ENCODE data around the gene MAPK7. TPM values are rescaled to one million over a fixed set of nuclear protein-coding genes. Genes with fewer than 3 reads are reported as not detected.

Gene MAPK7
- total RNA-seq, 4 donors from 2014 or later = 35.0 to 60.7 (median 46.5) TPM

GRCh38 chr17:19362277-19363113, 15.8 kb upstream of the MAPK7 start, which contains the start of gene B9D1:
Gene B9D1 (minus strand): TSS chr17:19362723. CDS start chr17:19362569, 154 bp downstream.
- peak in 1 of 2 donors; percentile 55 for TF ChIP-seq POLR2A (IDR thresholded peaks at IDR 0.05)
- TF ChIP-seq, protein P1, sequence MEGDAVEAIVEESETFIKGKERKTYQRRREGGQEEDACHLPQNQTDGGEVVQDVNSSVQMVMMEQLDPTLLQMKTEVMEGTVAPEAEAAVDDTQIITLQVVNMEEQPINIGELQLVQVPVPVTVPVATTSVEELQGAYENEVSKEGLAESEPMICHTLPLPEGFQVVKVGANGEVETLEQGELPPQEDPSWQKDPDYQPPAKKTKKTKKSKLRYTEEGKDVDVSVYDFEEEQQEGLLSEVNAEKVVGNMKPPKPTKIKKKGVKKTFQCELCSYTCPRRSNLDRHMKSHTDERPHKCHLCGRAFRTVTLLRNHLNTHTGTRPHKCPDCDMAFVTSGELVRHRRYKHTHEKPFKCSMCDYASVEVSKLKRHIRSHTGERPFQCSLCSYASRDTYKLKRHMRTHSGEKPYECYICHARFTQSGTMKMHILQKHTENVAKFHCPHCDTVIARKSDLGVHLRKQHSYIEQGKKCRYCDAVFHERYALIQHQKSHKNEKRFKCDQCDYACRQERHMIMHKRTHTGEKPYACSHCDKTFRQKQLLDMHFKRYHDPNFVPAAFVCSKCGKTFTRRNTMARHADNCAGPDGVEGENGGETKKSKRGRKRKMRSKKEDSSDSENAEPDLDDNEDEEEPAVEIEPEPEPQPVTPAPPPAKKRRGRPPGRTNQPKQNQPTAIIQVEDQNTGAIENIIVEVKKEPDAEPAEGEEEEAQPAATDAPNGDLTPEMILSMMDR (IDR thresholded peaks at IDR 0.05) = peak; percentile 97 to 100 (median 100)
- Histone ChIP-seq H3K27me3 (no peaks in the 10 kb centered on the region), H3K36me3 (no peaks in the 10 kb centered on the region), H3K27ac (peak within 1 kb of the TSS; percentile 48 to 93 (median 83)), H3K9me3 (no peaks in the 10 kb centered on the region), H3K4me1 (peaks cover 0 to 9% (median 3%) of the 10 kb centered on the region in 4 donors), H3K4me3 (peak within 1 kb of the TSS; percentile 51 to 76 (median 73))
- DNase-seq = peak; percentile 92 to 98 (median 97)

- Histone ChIP-seq H3K36me3 (no peaks in the 10 kb centered on the region), H3K4me3 (peak overlapping the region; percentile 51 to 76 (median 73)), H3K9me3 (no peaks in the 10 kb centered on the region), H3K27ac (peak overlapping the region; percentile 48 to 93 (median 83)), H3K4me1 (peaks cover 0 to 9% (median 3%) of the 10 kb centered on the region in 4 donors), H3K27me3 (no peaks in the 10 kb centered on the region)
- no peak for DNase-seq
- TF ChIP-seq, protein P1 (IDR thresholded peaks at IDR 0.05) = no peak
- TF ChIP-seq POLR2A (IDR thresholded peaks at IDR 0.05) = no peak
Measured at GRCh38 chr17:19363114-19363438, 15.2 kb upstream of the MAPK7 start.

GRCh38 chr17:19363460-19364035, 14.8 kb upstream of the MAPK7 start:
- H3K27me3 ChIP-seq = no peaks in the 10 kb centered on the region
- no peak for DNase-seq
- H3K9me3 ChIP-seq = no peaks in the 10 kb centered on the region
- no peaks in the 10 kb centered on the region for H3K36me3 ChIP-seq
- H3K27ac ChIP-seq = peak overlapping the region in 1 of 4 donors; percentile 85
- TF ChIP-seq, protein P1 (IDR thresholded peaks at IDR 0.05) = no peak
- no peak for TF ChIP-seq POLR2A (IDR thresholded peaks at IDR 0.05)
- no peak overlapping the region for H3K4me3 ChIP-seq
- peaks cover 0 to 9% (median 3%) of the 10 kb centered on the region in 4 donors for H3K4me1 ChIP-seq

- Histone ChIP-seq H3K27ac (no peak overlapping the region), H3K4me3 (no peak overlapping the region)
- DNase-seq = peak in 1 of 3 donors; percentile 35
Measured at GRCh38 chr17:19364699-19365498, 13.4 kb upstream of the MAPK7 start.

GRCh38 chr17:19365499-19365817, 12.8 kb upstream of the MAPK7 start:
- Histone ChIP-seq H3K27ac (no peak overlapping the region), H3K9me3 (no peaks in the 10 kb centered on the region), H3K36me3 (no peaks in the 10 kb centered on the region), H3K4me1 (peaks cover 0 to 11% (median 5%) of the 10 kb centered on the region in 4 donors), H3K27me3 (no peaks in the 10 kb centered on the region), H3K4me3 (no peak overlapping the region)
- peak in 2 of 3 donors; percentile 39 to 41 for DNase-seq
- TF ChIP-seq, protein P1 (IDR thresholded peaks at IDR 0.05) = no peak
- no peak for TF ChIP-seq POLR2A (IDR thresholded peaks at IDR 0.05)

More at GRCh38 chr17:19364699-19365498, 13.4 kb upstream of the MAPK7 start:
- no peak for TF ChIP-seq POLR2A (IDR thresholded peaks at IDR 0.05)
- TF ChIP-seq, protein P1 (IDR thresholded peaks at IDR 0.05) = no peak
- no peaks in the 10 kb centered on the region for H3K27me3 ChIP-seq
- peaks cover 0 to 9% (median 4%) of the 10 kb centered on the region in 4 donors for H3K4me1 ChIP-seq
- no peaks in the 10 kb centered on the region for H3K36me3 ChIP-seq
- H3K9me3 ChIP-seq = no peaks in the 10 kb centered on the region

Measured in Peyer's patch (tissue), 4 donors.